ENCODE results near the gene DNAH17. TPM values are rescaled to one million over a fixed set of nuclear protein-coding genes. Genes with fewer than 3 reads are reported as not detected.

Gene DNAH17
- polyA plus RNA-seq, 3 donors, result 0.01 to 0.51 (median 0.11) TPM

DNA sequence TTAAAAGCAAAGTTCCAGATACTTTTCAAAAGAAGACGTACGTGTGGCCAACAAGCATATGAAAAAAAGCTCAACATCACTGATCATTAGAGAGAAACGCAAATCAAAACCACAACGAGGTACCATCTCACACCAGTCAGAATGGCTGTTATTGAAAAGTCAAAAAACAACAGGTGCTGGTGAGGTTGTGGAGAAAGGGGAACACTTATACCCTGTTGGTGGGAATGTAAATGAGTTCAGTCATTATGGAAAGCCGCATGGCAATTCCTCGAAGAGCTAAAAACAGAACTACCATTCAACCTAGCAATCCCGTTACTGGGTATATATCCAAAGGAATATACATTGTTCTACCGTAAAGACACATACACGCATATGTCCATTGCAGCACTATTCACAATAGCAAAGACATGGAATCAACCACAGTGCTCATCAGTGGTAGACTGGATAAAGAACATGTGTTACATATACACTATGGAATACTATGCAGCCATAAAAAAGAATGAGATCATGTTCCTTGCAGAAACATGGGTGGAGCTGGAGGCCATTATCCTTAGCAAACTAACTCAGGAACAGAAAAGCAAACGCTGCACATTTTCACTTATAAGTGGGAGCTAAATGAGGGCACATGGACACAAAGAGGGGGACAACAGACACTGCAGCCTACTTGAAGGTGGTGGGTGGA lies 31.1 kb upstream of the DNAH17 start:
- Mint-ChIP-seq H3K4me1 (peaks cover 7% of the 10 kb centered on the region), H3K36me3 (no peaks in the 10 kb centered on the region), H3K27ac (no peak overlapping the region), H3K27me3 (ENCODE audit: low read depth in 3 of 3) (peaks cover 11 to 23% (median 22%) of the 10 kb centered on the region in 3 donors), H3K4me3 (peak overlapping the region in 1 of 2 donors; percentile 7), H3K9me3 (peaks cover 0 to 1% (median 0%) of the 10 kb centered on the region in 7 donors)
- no peak overlapping the region for H3K27ac ChIP-seq (ENCODE audit: low read depth in 1 of 2, low read length in 2 of 2)
- H3K9ac ChIP-seq (ENCODE audit: insufficient read depth, low read length, poor library complexity, severe bottlenecking), result no peak overlapping the region
- 100% methylated on average over 1 of the region's 10 CpGs for WGBS (ENCODE audit: insufficient coverage)
- H3K9me3 ChIP-seq (replicated peaks in 1 of 2; ENCODE audit: control insufficient read depth in 1 of 2, insufficient read depth in 1 of 2, low read length in 2 of 2), result no peaks in the 10 kb centered on the region
- no peak overlapping the region for H3K4me2 ChIP-seq (replicated peaks; ENCODE audit: extremely low read depth, low read length, poor library complexity, severe bottlenecking)
- H3K4me3 ChIP-seq (replicated peaks in 1 of 3; ENCODE audit: low read depth in 2 of 3, low read length in 3 of 3), result no peak overlapping the region
- no peaks in the 10 kb centered on the region for H3K36me3 ChIP-seq (replicated peaks in 1 of 2; ENCODE audit: control insufficient read depth in 1 of 2, insufficient read depth in 2 of 2, low read length in 2 of 2)
- H3K27me3 ChIP-seq (ENCODE audit: control insufficient read depth in 2 of 2, insufficient read depth in 2 of 2, low read length in 2 of 2), result no peaks in the 10 kb centered on the region
- TF ChIP-seq, protein P1, sequence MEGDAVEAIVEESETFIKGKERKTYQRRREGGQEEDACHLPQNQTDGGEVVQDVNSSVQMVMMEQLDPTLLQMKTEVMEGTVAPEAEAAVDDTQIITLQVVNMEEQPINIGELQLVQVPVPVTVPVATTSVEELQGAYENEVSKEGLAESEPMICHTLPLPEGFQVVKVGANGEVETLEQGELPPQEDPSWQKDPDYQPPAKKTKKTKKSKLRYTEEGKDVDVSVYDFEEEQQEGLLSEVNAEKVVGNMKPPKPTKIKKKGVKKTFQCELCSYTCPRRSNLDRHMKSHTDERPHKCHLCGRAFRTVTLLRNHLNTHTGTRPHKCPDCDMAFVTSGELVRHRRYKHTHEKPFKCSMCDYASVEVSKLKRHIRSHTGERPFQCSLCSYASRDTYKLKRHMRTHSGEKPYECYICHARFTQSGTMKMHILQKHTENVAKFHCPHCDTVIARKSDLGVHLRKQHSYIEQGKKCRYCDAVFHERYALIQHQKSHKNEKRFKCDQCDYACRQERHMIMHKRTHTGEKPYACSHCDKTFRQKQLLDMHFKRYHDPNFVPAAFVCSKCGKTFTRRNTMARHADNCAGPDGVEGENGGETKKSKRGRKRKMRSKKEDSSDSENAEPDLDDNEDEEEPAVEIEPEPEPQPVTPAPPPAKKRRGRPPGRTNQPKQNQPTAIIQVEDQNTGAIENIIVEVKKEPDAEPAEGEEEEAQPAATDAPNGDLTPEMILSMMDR (IDR thresholded peaks at IDR 0.05), result no peak
- H3K79me2 ChIP-seq (ENCODE audit: insufficient read depth, low read length), result no peaks in the 10 kb centered on the region
- peaks cover 6 to 11% of the 10 kb centered on the region in 2 donors for H3K4me1 ChIP-seq (ENCODE audit: control insufficient read depth in 1 of 2, insufficient read depth in 2 of 2, low read length in 2 of 2)
- intact Hi-C loops (cut with micrococcal nuclease), result loop anchor here (5.0 kb wide), 1 partner anchor 111 kb away; no protein-coding TSS in a partner anchor
- no peak overlapping the region for H2AFZ ChIP-seq (ENCODE audit: insufficient read depth, low read depth, low read length, poor library complexity, severe bottlenecking)
- no peak for DNase-seq
- no peaks in the 10 kb centered on the region for H4K20me1 ChIP-seq (ENCODE audit: insufficient read depth, low read length)

GRCh38 chr17:78607038-78607437 lies 29.8 kb upstream of the DNAH17 start:
- H3K9ac ChIP-seq (ENCODE audit: insufficient read depth, low read length, poor library complexity, severe bottlenecking), result no peak overlapping the region
- no CpG with 5 or more reads among the region's 6 CpGs for WGBS (ENCODE audit: insufficient coverage)
- Mint-ChIP-seq H3K4me1 (peaks cover 4% of the 10 kb centered on the region), H3K27me3 (ENCODE audit: low read depth in 3 of 3) (peaks cover 11 to 23% (median 21%) of the 10 kb centered on the region in 3 donors), H3K4me3 (no peak overlapping the region), H3K27ac (peak overlapping the region in 1 of 7 donors; percentile 41), H3K36me3 (no peaks in the 10 kb centered on the region), H3K9me3 (peaks cover 0 to 1% (median 0%) of the 10 kb centered on the region in 7 donors)
- DNase-seq, result no peak
- TF ChIP-seq, protein P1 (IDR thresholded peaks at IDR 0.05), result no peak
- H4K20me1 ChIP-seq (ENCODE audit: insufficient read depth, low read length), result no peaks in the 10 kb centered on the region
- H3K4me1 ChIP-seq (ENCODE audit: control insufficient read depth in 1 of 2, insufficient read depth in 2 of 2, low read length in 2 of 2), result peaks cover 4 to 7% of the 10 kb centered on the region in 2 donors
- H2AFZ ChIP-seq (ENCODE audit: insufficient read depth, low read depth, low read length, poor library complexity, severe bottlenecking), result no peak overlapping the region
- H3K4me2 ChIP-seq (replicated peaks; ENCODE audit: extremely low read depth, low read length, poor library complexity, severe bottlenecking), result no peak overlapping the region
- H3K4me3 ChIP-seq (replicated peaks in 1 of 3; ENCODE audit: low read depth in 2 of 3, low read length in 3 of 3), result no peak overlapping the region
- H3K27ac ChIP-seq (ENCODE audit: low read depth in 1 of 2, low read length in 2 of 2), result no peak overlapping the region
- no peaks in the 10 kb centered on the region for H3K9me3 ChIP-seq (replicated peaks in 1 of 2; ENCODE audit: control insufficient read depth in 1 of 2, insufficient read depth in 1 of 2, low read length in 2 of 2)
- no peaks in the 10 kb centered on the region for H3K79me2 ChIP-seq (ENCODE audit: insufficient read depth, low read length)
- H3K27me3 ChIP-seq (ENCODE audit: control insufficient read depth in 2 of 2, insufficient read depth in 2 of 2, low read length in 2 of 2), result no peaks in the 10 kb centered on the region
- no peaks in the 10 kb centered on the region for H3K36me3 ChIP-seq (replicated peaks in 1 of 2; ENCODE audit: control insufficient read depth in 1 of 2, insufficient read depth in 2 of 2, low read length in 2 of 2)
- intact Hi-C loops (cut with micrococcal nuclease), result loop anchor here (5.0 kb wide), 1 partner anchor 110 kb away; no protein-coding TSS in a partner anchor

All from CD14-positive monocyte (primary cell).